CD14-positive monocyte (primary cell): Measurements from ENCODE around the gene HECW1. TPM values are rescaled to one million over a fixed set of nuclear protein-coding genes. Genes with fewer than 3 reads are reported as not detected.
A peak's percentile ranks its signal among the peaks of the same experiment; 100 is the strongest.

Source experiments
- DNase-seq, 3 donors: peaks; one replicate each; pipeline ENCODE4 v3.0.0-alpha.2; 2011 to 2022
- H2AFZ ChIP-seq: 2 replicates; pipeline ENCODE4 v1.6.0; 2012; ENCODE audit warnings: mild to moderate bottlenecking, low read depth, low read length, inconsistent platforms; ENCODE audit not compliant: insufficient read depth, poor library complexity, severe bottlenecking
- H3K27ac ChIP-seq, 2 donors: 1 replicate in 1 of 2; 2 replicates in 1 of 2; pipeline ENCODE4 v1.5.1; 2012 to 2013; ENCODE audit warnings: low read length in 2 of 2, control low read depth in 1 of 2, inconsistent platforms in 1 of 2, low read depth in 1 of 2, mild to moderate bottlenecking in 1 of 2
- H3K27me3 ChIP-seq, 2 donors: one replicate each; pipeline versions ENCODE4 v1.6.0 to v1.6.1; 2011 to 2013; ENCODE audit warnings: low read length in 2 of 2; ENCODE audit not compliant: control insufficient read depth in 2 of 2, insufficient read depth in 2 of 2
- H3K36me3 ChIP-seq, 2 donors: replicated peaks in 1 of 2; 1 replicate in 1 of 2; 2 replicates in 1 of 2; pipeline versions ENCODE4 v1.5.1 to v1.6.1; 2012 to 2013; ENCODE audit warnings: low read length in 2 of 2, control low read depth in 1 of 2, inconsistent platforms in 1 of 2, mild to moderate bottlenecking in 1 of 2; ENCODE audit not compliant: insufficient read depth in 2 of 2, control insufficient read depth in 1 of 2
- H3K4me1 ChIP-seq, 2 donors: 1 replicate in 1 of 2; 2 replicates in 1 of 2; pipeline versions ENCODE4 v1.5.1 to v1.6.1; 2012 to 2013; ENCODE audit warnings: low read length in 2 of 2, control low read depth in 1 of 2, inconsistent platforms in 1 of 2, mild to moderate bottlenecking in 1 of 2, moderate library complexity in 1 of 2; ENCODE audit not compliant: insufficient read depth in 2 of 2, control insufficient read depth in 1 of 2
- H3K4me2 ChIP-seq: replicated peaks from 2 replicates; pipeline ENCODE3; 2012; ENCODE audit warnings: low read length, moderate library complexity, mild to moderate bottlenecking; ENCODE audit not compliant: poor library complexity, severe bottlenecking; ENCODE audit errors: extremely low read depth
- H3K4me3 ChIP-seq, 3 experiments: fragments of 200-600 bp in 1 of 3; sonication (generic) in 1 of 3; replicated peaks in 1 of 3; 1 replicate in 2 of 3; 2 replicates in 1 of 3; pipeline ENCODE4 v1.5.1; 2011 to 2013; ENCODE audit warnings: low read length in 3 of 3, mild to moderate bottlenecking in 3 of 3, control low read depth in 2 of 3, low read depth in 2 of 3, inconsistent platforms in 1 of 3, moderate library complexity in 1 of 3
- H3K79me2 ChIP-seq: 2 replicates; pipeline ENCODE4 v1.6.0; 2012; ENCODE audit warnings: mild to moderate bottlenecking, control low read depth, inconsistent platforms, low read length, moderate library complexity; ENCODE audit not compliant: insufficient read depth
- H3K9ac ChIP-seq: 2 replicates; pipeline ENCODE4 v1.6.0; 2017; ENCODE audit warnings: low read length, mild to moderate bottlenecking; ENCODE audit not compliant: insufficient read depth, poor library complexity, severe bottlenecking
- H3K9me3 ChIP-seq, 2 donors: replicated peaks in 1 of 2; 1 replicate in 1 of 2; 2 replicates in 1 of 2; pipeline versions ENCODE4 v1.5.1 to v1.6.1; 2012 to 2013; ENCODE audit warnings: low read length in 2 of 2, control low read depth in 1 of 2; ENCODE audit not compliant: control insufficient read depth in 1 of 2, insufficient read depth in 1 of 2
- H4K20me1 ChIP-seq: 2 replicates; pipeline ENCODE4 v1.6.0; 2012; ENCODE audit warnings: mild to moderate bottlenecking, low read length, control low read depth, moderate library complexity; ENCODE audit not compliant: insufficient read depth
- H3K27ac Mint-ChIP-seq, 7 donors: one replicate each; pipeline ENCODE4 v1.8.0; 2020; ENCODE audit warnings: mild to moderate bottlenecking in 7 of 7, mixed read lengths in 7 of 7, moderate library complexity in 6 of 7, inconsistent platforms in 2 of 7
- H3K27me3 Mint-ChIP-seq, 3 donors: one replicate each; pipeline ENCODE4 v1.8.0; 2021 to 2022; ENCODE audit warnings: low read depth in 3 of 3, mild to moderate bottlenecking in 3 of 3, mixed read lengths in 3 of 3, moderate library complexity in 3 of 3, inconsistent platforms in 1 of 3
- H3K36me3 Mint-ChIP-seq, 2 donors: one replicate each; pipeline ENCODE4 v1.8.0; 2020; ENCODE audit warnings: mixed read lengths in 2 of 2, inconsistent platforms in 1 of 2, mild to moderate bottlenecking in 1 of 2
- H3K4me1 Mint-ChIP-seq: one replicate; pipeline ENCODE4 v1.8.0; 2020; ENCODE audit warnings: mild to moderate bottlenecking, mixed read lengths
- H3K4me3 Mint-ChIP-seq, 2 donors: one replicate each; pipeline ENCODE4 v1.8.0; 2020; ENCODE audit warnings: mild to moderate bottlenecking in 2 of 2, mixed read lengths in 2 of 2, moderate library complexity in 1 of 2
- H3K9me3 Mint-ChIP-seq, 7 donors: one replicate each; pipeline ENCODE4 v1.8.0; 2020 to 2022; ENCODE audit warnings: mixed read lengths in 7 of 7, mild to moderate bottlenecking in 6 of 7, moderate library complexity in 6 of 7, inconsistent platforms in 2 of 7
- WGBS: methylation state at CpG from one replicate; pipeline ENCODE4 v1.1.5; 2013; ENCODE audit warnings: missing lambda C conversion rate; ENCODE audit not compliant: insufficient coverage; 5-methylcytosine and 5-hydroxymethylcytosine counted together
- intact Hi-C, 2 donors: fragments of 100-400 bp; cut with micrococcal nuclease; formaldehyde crosslinking; loops; one replicate each; pipeline versions ENCODE4 v1.15.0 to v1.15.1; 2023
- polyA plus RNA-seq, 3 donors: library from polyadenylated mRNA; depleted of rRNA in 1 of 3; unstranded in 2 of 3; stranded (reverse) in 1 of 3; fragments of 300-500 nt in 2 of 3; fragments of >200 nt in 1 of 3; fragmentation: Illumina TruSeq in 2 of 3; gene quantifications; 1 replicate in 2 of 3; 2 replicates in 1 of 3; pipeline ENCODE4 v1.2.3, GENCODE V29; 2012 to 2021
- TF ChIP-seq, protein P1 (sequence below): fragments of 200-600 bp; IDR thresholded peaks from one replicate; pipeline ENCODE4 v1.8.0; 2022; ENCODE audit warnings: antibody characterized with exemption, mild to moderate bottlenecking

HECW1 gene
- polyA plus RNA-seq, 3 donors = not detected

DNA sequence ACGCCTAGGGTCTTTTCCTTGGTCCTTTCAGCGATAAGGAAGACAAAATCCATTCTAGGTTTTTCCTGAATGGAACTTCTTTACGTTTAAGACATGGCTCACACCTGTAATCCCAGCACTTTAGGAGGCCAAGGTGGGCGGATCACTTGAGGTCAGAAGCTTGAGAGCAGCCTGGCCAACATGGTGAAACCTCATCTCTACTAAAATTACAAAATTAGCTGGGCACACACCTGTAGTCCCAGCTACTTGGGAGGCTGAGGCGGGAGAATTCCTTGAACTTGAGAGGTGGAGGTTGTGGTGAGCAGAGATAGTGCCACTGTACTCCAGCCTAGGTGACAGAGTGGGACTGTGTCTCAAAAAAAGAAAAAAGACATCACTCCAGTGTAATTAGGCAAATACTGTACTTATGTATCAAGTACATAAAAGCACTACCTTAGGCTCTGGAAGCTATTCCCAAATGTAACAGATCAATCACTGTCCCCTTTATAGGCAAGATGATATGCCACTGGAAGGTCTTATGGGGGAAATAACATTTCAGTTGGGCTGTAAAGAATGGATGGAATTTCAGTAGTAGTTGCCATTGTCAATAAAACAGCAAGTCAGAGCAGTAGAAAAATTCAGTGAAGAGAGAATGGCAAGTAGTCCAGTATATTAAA lies 476.2 kb downstream of the HECW1 start:
- H3K9me3 ChIP-seq = no peaks in the 10 kb centered on the region
- no peaks in the 10 kb centered on the region for H3K36me3 ChIP-seq
- no peaks in the 10 kb centered on the region for H3K27me3 ChIP-seq
- H3K4me1 Mint-ChIP-seq = peaks cover 31% of the 10 kb centered on the region
- intact Hi-C loops = loop anchor here in 1 of 2 donors (10.0 kb wide), 1 partner anchor 116 kb away; no protein-coding TSS in a partner anchor
- H3K79me2 ChIP-seq = peaks cover 48% of the 10 kb centered on the region
- H3K4me2 ChIP-seq = no peak overlapping the region
- H3K9me3 Mint-ChIP-seq = no peaks in the 10 kb centered on the region
- peaks cover 0 to 1% of the 10 kb centered on the region in 2 donors for H3K36me3 Mint-ChIP-seq
- H4K20me1 ChIP-seq = peaks cover 24% of the 10 kb centered on the region
- H3K27me3 Mint-ChIP-seq = peaks cover 1% of the 10 kb centered on the region in 3 donors
- H3K27ac ChIP-seq = no peak overlapping the region
- 90% methylated on average over 3 of the region's 5 CpGs for WGBS
- DNase-seq = no peak
- no peak overlapping the region for H2AFZ ChIP-seq
- no peak overlapping the region for H3K4me3 Mint-ChIP-seq
- TF ChIP-seq, protein P1, sequence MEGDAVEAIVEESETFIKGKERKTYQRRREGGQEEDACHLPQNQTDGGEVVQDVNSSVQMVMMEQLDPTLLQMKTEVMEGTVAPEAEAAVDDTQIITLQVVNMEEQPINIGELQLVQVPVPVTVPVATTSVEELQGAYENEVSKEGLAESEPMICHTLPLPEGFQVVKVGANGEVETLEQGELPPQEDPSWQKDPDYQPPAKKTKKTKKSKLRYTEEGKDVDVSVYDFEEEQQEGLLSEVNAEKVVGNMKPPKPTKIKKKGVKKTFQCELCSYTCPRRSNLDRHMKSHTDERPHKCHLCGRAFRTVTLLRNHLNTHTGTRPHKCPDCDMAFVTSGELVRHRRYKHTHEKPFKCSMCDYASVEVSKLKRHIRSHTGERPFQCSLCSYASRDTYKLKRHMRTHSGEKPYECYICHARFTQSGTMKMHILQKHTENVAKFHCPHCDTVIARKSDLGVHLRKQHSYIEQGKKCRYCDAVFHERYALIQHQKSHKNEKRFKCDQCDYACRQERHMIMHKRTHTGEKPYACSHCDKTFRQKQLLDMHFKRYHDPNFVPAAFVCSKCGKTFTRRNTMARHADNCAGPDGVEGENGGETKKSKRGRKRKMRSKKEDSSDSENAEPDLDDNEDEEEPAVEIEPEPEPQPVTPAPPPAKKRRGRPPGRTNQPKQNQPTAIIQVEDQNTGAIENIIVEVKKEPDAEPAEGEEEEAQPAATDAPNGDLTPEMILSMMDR = no peak
- H3K9ac ChIP-seq = no peak overlapping the region
- H3K4me1 ChIP-seq = peaks cover 14 to 21% of the 10 kb centered on the region in 2 donors
- no peak overlapping the region for H3K4me3 ChIP-seq
- peak overlapping the region in 1 of 7 donors; percentile 30 for H3K27ac Mint-ChIP-seq

DNA sequence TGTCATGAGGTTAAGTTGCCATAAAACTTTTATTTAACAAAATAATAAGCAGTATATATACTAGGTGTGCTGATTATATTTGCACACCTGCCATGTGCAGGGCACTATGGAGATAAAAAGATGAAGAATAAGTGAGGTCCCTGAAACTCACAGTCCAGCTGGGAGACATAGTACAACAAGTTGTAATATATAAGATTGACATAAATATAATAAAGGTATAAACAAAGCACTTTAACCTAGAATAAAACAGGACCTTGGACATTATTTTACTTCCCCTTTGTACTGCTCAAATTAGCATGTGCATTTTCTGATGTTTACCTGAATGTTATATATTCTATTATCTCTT lies 476.7 kb downstream of the HECW1 start:
- Histone ChIP-seq H3K4me2 (no peak overlapping the region), H3K79me2 (peaks cover 44% of the 10 kb centered on the region), H2AFZ (no peak overlapping the region), H3K4me3 (no peak overlapping the region), H3K27ac (no peak overlapping the region), H4K20me1 (peaks cover 22% of the 10 kb centered on the region), H3K4me1 (peaks cover 12 to 18% of the 10 kb centered on the region in 2 donors), H3K9me3 (no peaks in the 10 kb centered on the region), H3K27me3 (no peaks in the 10 kb centered on the region), H3K36me3 (no peaks in the 10 kb centered on the region), H3K9ac (no peak overlapping the region)
- H3K4me3 Mint-ChIP-seq = no peak overlapping the region
- TF ChIP-seq, protein P1 = no peak
- peaks cover under 1 to 4% (median 1%) of the 10 kb centered on the region in 3 donors for H3K27me3 Mint-ChIP-seq
- H3K9me3 Mint-ChIP-seq = no peaks in the 10 kb centered on the region
- intact Hi-C loops = loop anchor here in 1 of 2 donors (10.0 kb wide), 1 partner anchor 116 kb away; no protein-coding TSS in a partner anchor
- peaks cover 30% of the 10 kb centered on the region for H3K4me1 Mint-ChIP-seq
- no peak overlapping the region for H3K27ac Mint-ChIP-seq
- DNase-seq = no peak
- H3K36me3 Mint-ChIP-seq = peaks cover 0 to 1% of the 10 kb centered on the region in 2 donors
